Activated gamma-delta T cell treated with anti-CD3 and anti-CD28 coated beads, Interleukin-2, amount 50 U/mL, for 16 hours (primary cell): Measurements from ENCODE around the gene NT5DC3.

Experiments
- DNase-seq: peaks from one replicate; pipeline ENCODE4 v3.0.0-alpha.2; 2020; ENCODE audit warnings: low read depth

Gene NT5DC3

GRCh38 chr12:103833095-103833775 lies 7.8 kb downstream of the NT5DC3 start:
- DNase-seq = no peak

- no peak for DNase-seq
Measured at GRCh38 chr12:103832048-103832997, 8.7 kb downstream of the NT5DC3 start.

- DNase-seq = no peak
Measured at GRCh38 chr12:103830730-103831320, 10.2 kb downstream of the NT5DC3 start.

GRCh38 chr12:103830025-103830725 lies 10.9 kb downstream of the NT5DC3 start:
- no peak for DNase-seq

- no peak for DNase-seq
Measured at GRCh38 chr12:103829092-103829491, 11.9 kb downstream of the NT5DC3 start.

GRCh38 chr12:103827911-103828391 lies 13.1 kb downstream of the NT5DC3 start:
- no peak for DNase-seq

- DNase-seq = no peak
Measured at GRCh38 chr12:103824845-103825244, 16.2 kb downstream of the NT5DC3 start.

- no peak for DNase-seq
Measured at GRCh38 chr12:103824290-103824689, 16.7 kb downstream of the NT5DC3 start.

- DNase-seq = no peak
Measured at GRCh38 chr12:103823871-103824270, 17.2 kb downstream of the NT5DC3 start.

GRCh38 chr12:103821773-103822172 lies 19.3 kb downstream of the NT5DC3 start:
- DNase-seq = no peak

GRCh38 chr12:103820881-103821489 lies 20.0 kb downstream of the NT5DC3 start:
- no peak for DNase-seq

GRCh38 chr12:103820361-103820760 lies 20.7 kb downstream of the NT5DC3 start:
- DNase-seq = no peak

GRCh38 chr12:103819892-103820291 lies 21.1 kb downstream of the NT5DC3 start:
- no peak for DNase-seq

- no peak for DNase-seq
Measured at GRCh38 chr12:103819312-103819711, 21.7 kb downstream of the NT5DC3 start.

- DNase-seq = no peak
Measured at GRCh38 chr12:103817791-103818190, 23.2 kb downstream of the NT5DC3 start.

GRCh38 chr12:103816663-103817062 lies 24.4 kb downstream of the NT5DC3 start:
- no peak for DNase-seq

GRCh38 chr12:103814436-103814835 lies 26.6 kb downstream of the NT5DC3 start:
- no peak for DNase-seq

- DNase-seq = no peak
Measured at GRCh38 chr12:103813949-103814348, 27.1 kb downstream of the NT5DC3 start.

GRCh38 chr12:103813426-103813825 lies 27.6 kb downstream of the NT5DC3 start:
- no peak for DNase-seq

GRCh38 chr12:103812789-103813188 lies 28.2 kb downstream of the NT5DC3 start:
- DNase-seq = no peak

- DNase-seq = no peak
Measured at GRCh38 chr12:103811791-103812190, 29.2 kb downstream of the NT5DC3 start.

GRCh38 chr12:103810111-103810510 lies 30.9 kb downstream of the NT5DC3 start:
- DNase-seq = no peak
